ENCODE data around the gene TNP1.
A peak's percentile ranks its signal among the peaks of the same experiment; 100 is the strongest.

Gene TNP1

DNA sequence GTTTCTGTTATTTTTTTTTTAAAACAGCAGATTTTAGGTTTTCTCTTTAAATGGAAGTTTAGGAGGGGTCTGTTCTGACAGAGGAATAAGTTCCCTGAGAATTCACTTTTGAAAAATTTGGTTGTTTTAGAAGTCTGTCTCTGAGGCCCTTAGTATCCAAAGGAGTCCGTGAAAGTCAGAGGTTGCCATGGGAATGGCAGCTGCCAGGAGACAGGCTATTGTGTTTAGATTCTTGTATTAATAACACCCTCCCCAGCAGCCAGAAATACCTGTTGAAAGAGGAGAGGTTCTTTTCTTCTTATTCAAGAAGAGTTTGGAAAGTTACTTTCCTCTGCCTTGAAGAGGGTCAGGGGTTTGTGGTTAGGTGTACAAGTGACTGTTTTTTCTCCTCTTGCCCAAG is 29.5 kb downstream of the TNP1 start:
- no peak overlapping the region for H3K4me3 ChIP-seq (ENCODE audit: low read depth, low read length)
- CTCF ChIA-PET: interaction anchor here (1.0 kb wide), 1 partner anchor 8 kb away, joined by 3 read pairs; no protein-coding TSS in a partner anchor
- no peaks in the 10 kb centered on the region for H3K36me3 ChIP-seq (ENCODE audit: control insufficient read depth in 2 of 2, insufficient read depth in 1 of 2, low read length in 2 of 2)
- no peaks in the 10 kb centered on the region for H3K9me3 ChIP-seq (ENCODE audit: control insufficient read depth, insufficient read depth, low read depth, low read length)
- POLR2A ChIA-PET: no interaction called here
- H3K27ac ChIP-seq (ENCODE audit: extremely low read depth, low read depth, low read length): no peak overlapping the region
- H3K4me1 ChIP-seq (ENCODE audit: control insufficient read depth, insufficient read depth, low read length): 0 out of 2 replicates have a peak, but pooled peaks cover 5% of the 10 kb centered on the region
- TF ChIP-seq, protein P1, sequence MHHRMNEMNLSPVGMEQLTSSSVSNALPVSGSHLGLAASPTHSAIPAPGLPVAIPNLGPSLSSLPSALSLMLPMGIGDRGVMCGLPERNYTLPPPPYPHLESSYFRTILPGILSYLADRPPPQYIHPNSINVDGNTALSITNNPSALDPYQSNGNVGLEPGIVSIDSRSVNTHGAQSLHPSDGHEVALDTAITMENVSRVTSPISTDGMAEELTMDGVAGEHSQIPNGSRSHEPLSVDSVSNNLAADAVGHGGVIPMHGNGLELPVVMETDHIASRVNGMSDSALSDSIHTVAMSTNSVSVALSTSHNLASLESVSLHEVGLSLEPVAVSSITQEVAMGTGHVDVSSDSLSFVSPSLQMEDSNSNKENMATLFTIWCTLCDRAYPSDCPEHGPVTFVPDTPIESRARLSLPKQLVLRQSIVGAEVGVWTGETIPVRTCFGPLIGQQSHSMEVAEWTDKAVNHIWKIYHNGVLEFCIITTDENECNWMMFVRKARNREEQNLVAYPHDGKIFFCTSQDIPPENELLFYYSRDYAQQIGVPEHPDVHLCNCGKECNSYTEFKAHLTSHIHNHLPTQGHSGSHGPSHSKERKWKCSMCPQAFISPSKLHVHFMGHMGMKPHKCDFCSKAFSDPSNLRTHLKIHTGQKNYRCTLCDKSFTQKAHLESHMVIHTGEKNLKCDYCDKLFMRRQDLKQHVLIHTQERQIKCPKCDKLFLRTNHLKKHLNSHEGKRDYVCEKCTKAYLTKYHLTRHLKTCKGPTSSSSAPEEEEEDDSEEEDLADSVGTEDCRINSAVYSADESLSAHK (tag by site-specific recombination; IDR thresholded peaks at IDR 0.05): no peak
- TF ChIP-seq SCRT2 (tag by site-specific recombination; IDR thresholded peaks at IDR 0.05): peak; percentile 39

DNA sequence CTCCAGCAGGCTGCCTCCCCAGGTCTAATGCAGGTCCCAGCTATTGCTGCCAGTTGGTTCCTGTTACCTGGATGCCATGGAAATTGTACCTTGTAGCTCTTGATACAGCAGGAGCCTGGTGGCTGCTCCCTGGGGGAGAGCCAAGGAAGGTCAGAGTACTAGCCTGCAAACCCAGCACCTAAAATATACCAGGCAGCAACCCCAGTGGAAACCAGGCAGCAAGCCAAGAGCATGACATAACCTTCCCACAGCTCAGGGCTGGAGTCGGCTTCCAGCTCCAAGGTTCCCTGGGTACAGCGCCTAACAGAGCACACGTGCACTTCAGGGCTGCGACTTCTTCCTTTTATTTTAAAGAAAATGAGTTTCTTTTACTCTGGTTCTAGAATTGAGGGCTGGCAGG is 30.3 kb downstream of the TNP1 start:
- Histone ChIP-seq H3K9me3 (ENCODE audit: control insufficient read depth, insufficient read depth, low read depth, low read length) (no peaks in the 10 kb centered on the region), H3K4me3 (ENCODE audit: low read depth, low read length) (no peak overlapping the region), H3K4me1 (ENCODE audit: control insufficient read depth, insufficient read depth, low read length) (0 out of 2 replicates have a peak, but pooled peaks cover 5% of the 10 kb centered on the region), H3K27ac (ENCODE audit: extremely low read depth, low read depth, low read length) (no peak overlapping the region), H3K36me3 (ENCODE audit: control insufficient read depth in 2 of 2, insufficient read depth in 1 of 2, low read length in 2 of 2) (no peaks in the 10 kb centered on the region)
- POLR2A ChIA-PET: no interaction called here
- CTCF ChIA-PET: no interaction called here
- TF ChIP-seq ZBTB8A (tag by site-specific recombination; IDR thresholded peaks at IDR 0.05) (no peak), ZNF660 (tag by site-specific recombination; IDR thresholded peaks at IDR 0.05) (peak; percentile 42; the same call in 1 of the 2 replicates), ZIC2 (tag by site-specific recombination; IDR thresholded peaks at IDR 0.05) (peak; percentile 28; the same call in 1 of the 2 replicates), GLIS1 (tag by site-specific recombination; IDR thresholded peaks at IDR 0.05) (peak; percentile 52), ZNF549 (tag by site-specific recombination; IDR thresholded peaks at IDR 0.05) (peak; percentile 59; the same call in 1 of the 2 replicates), ZNF830 (tag by site-specific recombination; IDR thresholded peaks at IDR 0.05; ENCODE audit: low read depth) (no peak)
- TF ChIP-seq, protein P2, sequence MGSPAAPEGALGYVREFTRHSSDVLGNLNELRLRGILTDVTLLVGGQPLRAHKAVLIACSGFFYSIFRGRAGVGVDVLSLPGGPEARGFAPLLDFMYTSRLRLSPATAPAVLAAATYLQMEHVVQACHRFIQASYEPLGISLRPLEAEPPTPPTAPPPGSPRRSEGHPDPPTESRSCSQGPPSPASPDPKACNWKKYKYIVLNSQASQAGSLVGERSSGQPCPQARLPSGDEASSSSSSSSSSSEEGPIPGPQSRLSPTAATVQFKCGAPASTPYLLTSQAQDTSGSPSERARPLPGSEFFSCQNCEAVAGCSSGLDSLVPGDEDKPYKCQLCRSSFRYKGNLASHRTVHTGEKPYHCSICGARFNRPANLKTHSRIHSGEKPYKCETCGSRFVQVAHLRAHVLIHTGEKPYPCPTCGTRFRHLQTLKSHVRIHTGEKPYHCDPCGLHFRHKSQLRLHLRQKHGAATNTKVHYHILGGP (tag by site-specific recombination; IDR thresholded peaks at IDR 0.05): no peak
- TF ChIP-seq, protein P3, sequence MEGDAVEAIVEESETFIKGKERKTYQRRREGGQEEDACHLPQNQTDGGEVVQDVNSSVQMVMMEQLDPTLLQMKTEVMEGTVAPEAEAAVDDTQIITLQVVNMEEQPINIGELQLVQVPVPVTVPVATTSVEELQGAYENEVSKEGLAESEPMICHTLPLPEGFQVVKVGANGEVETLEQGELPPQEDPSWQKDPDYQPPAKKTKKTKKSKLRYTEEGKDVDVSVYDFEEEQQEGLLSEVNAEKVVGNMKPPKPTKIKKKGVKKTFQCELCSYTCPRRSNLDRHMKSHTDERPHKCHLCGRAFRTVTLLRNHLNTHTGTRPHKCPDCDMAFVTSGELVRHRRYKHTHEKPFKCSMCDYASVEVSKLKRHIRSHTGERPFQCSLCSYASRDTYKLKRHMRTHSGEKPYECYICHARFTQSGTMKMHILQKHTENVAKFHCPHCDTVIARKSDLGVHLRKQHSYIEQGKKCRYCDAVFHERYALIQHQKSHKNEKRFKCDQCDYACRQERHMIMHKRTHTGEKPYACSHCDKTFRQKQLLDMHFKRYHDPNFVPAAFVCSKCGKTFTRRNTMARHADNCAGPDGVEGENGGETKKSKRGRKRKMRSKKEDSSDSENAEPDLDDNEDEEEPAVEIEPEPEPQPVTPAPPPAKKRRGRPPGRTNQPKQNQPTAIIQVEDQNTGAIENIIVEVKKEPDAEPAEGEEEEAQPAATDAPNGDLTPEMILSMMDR (tag by site-specific recombination; IDR thresholded peaks at IDR 0.05): 0 out of 2 replicates have a peak, but pooled peaks have one; percentile 9

DNA sequence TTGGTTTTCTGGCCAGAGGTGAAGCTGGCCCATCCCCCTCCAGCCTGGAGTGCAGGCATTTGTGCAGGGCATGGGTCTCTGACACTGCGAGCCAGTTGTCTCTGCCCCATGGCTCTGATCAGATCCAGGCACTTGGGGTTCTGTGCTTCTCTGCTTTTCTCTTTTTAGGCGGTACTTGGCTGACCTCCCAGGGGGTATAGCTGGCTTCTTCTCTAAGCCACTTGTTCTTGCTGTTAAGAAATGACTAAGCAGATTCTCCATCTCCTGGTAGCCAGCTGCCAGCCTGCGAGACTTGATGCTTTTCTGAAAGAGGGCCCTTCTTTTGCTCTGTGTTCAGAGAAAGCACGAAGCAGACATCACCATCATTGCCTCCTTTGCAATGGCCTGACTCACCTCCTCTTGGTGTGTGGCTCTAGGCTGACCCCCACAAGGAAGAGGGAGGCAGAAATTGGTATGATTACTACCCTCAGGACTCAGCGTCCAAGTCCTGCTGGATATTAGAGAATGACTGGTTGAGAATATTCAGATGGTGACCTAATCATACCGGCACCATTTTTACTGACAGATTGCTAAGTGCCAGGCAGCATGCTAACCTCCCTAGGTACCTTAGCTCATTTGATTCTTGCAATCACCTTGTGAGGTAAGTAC is 32.7 kb downstream of the TNP1 start:
- POLR2A ChIA-PET: no interaction called here
- Histone ChIP-seq H3K36me3 (ENCODE audit: control insufficient read depth in 2 of 2, insufficient read depth in 1 of 2, low read length in 2 of 2) (no peaks in the 10 kb centered on the region), H3K4me1 (ENCODE audit: control insufficient read depth, insufficient read depth, low read length) (0 out of 2 replicates have a peak, but pooled peaks cover 5% of the 10 kb centered on the region), H3K4me3 (ENCODE audit: low read depth, low read length) (no peak overlapping the region), H3K27ac (ENCODE audit: extremely low read depth, low read depth, low read length) (no peak overlapping the region), H3K9me3 (ENCODE audit: control insufficient read depth, insufficient read depth, low read depth, low read length) (no peaks in the 10 kb centered on the region)
- CTCF ChIA-PET: interaction anchor here (0.6 kb wide), 1 partner anchor 115 kb away, joined by 4 read pairs; no protein-coding TSS in a partner anchor
- TF ChIP-seq ZNF292 (tag by site-specific recombination; IDR thresholded peaks at IDR 0.05; ENCODE audit: borderline replicate concordance, low read depth) (no peak), SP7 (tag by site-specific recombination; IDR thresholded peaks at IDR 0.05) (no peak), MYNN (tag by site-specific recombination; IDR thresholded peaks at IDR 0.05; ENCODE audit: borderline replicate concordance) (no peak), ZFP41 (tag by site-specific recombination; IDR thresholded peaks at IDR 0.05; ENCODE audit: borderline replicate concordance) (no peak), EGR2 (tag by site-specific recombination; IDR thresholded peaks at IDR 0.05; ENCODE audit: low read depth) (no peak)
- TF ChIP-seq, protein P4, sequence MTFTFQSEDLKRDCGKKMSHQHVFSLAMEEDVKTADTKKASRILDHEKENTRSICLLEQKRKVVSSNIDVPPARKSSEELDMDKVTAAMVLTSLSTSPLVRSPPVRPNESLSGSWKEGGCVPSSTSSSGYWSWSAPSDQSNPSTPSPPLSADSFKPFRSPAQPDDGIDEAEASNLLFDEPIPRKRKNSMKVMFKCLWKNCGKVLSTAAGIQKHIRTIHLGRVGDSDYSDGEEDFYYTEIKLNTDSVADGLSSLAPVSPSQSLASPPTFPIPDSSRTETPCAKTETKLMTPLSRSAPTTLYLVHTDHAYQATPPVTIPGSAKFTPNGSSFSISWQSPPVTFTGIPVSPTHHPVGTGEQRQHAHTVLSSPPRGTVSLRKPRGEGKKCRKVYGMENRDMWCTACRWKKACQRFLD (tag by site-specific recombination; IDR thresholded peaks at IDR 0.05): no peak
- TF ChIP-seq, protein P5, sequence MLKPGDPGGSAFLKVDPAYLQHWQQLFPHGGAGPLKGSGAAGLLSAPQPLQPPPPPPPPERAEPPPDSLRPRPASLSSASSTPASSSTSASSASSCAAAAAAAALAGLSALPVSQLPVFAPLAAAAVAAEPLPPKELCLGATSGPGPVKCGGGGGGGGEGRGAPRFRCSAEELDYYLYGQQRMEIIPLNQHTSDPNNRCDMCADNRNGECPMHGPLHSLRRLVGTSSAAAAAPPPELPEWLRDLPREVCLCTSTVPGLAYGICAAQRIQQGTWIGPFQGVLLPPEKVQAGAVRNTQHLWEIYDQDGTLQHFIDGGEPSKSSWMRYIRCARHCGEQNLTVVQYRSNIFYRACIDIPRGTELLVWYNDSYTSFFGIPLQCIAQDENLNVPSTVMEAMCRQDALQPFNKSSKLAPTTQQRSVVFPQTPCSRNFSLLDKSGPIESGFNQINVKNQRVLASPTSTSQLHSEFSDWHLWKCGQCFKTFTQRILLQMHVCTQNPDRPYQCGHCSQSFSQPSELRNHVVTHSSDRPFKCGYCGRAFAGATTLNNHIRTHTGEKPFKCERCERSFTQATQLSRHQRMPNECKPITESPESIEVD (tag by site-specific recombination; IDR thresholded peaks at IDR 0.05): no peak
- TF ChIP-seq, protein P6, sequence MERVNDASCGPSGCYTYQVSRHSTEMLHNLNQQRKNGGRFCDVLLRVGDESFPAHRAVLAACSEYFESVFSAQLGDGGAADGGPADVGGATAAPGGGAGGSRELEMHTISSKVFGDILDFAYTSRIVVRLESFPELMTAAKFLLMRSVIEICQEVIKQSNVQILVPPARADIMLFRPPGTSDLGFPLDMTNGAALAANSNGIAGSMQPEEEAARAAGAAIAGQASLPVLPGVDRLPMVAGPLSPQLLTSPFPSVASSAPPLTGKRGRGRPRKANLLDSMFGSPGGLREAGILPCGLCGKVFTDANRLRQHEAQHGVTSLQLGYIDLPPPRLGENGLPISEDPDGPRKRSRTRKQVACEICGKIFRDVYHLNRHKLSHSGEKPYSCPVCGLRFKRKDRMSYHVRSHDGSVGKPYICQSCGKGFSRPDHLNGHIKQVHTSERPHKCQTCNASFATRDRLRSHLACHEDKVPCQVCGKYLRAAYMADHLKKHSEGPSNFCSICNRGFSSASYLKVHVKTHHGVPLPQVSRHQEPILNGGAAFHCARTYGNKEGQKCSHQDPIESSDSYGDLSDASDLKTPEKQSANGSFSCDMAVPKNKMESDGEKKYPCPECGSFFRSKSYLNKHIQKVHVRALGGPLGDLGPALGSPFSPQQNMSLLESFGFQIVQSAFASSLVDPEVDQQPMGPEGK (tag by site-specific recombination; IDR thresholded peaks at IDR 0.05): no peak

Measured in HEK293 (cell line).